ENCODE measurements around the gene IRF5.

The IRF5 gene

DNA sequence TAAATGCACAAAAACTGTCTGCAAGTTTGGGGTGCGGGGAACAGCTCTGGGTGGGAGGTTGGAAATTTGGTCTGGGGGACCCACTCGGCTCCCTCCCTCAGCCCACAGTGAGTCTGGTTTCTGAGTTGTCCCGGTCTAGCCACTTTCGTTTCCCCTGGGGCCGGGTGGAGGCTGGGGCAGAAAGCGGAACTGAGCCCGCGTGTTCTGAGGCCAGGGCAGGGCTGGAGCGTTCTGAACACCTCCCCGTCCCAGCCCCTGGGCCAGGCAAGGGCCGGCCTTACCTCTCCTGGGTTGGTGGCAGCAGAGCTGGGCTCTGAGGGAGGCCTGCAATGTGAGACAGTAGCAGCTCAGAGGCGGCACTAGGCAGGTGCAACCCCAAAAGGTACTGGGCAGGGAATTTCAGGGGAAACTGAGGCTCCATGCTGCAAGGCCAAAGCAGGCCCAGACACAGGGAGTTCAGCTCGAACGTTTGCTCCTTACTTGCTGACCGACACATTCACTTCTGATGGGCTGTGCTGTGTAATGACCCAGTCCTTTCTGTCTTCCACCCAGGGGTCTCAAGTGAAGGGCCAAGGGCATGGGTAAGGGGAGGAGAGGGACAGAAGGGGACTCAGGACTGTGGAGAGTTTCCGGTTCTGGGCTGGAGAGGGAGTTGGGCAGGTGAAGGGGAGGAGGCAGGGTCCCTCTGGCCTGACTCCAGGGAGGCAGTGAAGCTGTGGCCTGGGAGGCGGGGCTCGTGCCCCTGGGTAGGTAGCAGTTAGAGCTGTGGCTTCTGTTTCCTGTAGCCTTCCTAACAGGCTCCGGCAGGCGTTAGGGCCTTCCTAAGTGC lies 3.0 kb downstream of the IRF5 start:
- no peak for TF ChIP-seq ZNF521 (tag by site-specific recombination; IDR thresholded peaks at IDR 0.05)
- TF ChIP-seq ZNF341 (tag by site-specific recombination; IDR thresholded peaks at IDR 0.05; ENCODE audit: low read depth), result peak; percentile 41; the same call in 1 of the 2 replicates
- TF ChIP-seq ZNF670 (tag by site-specific recombination; IDR thresholded peaks at IDR 0.05; ENCODE audit: low read depth), result no peak
- peak; percentile 84 for TF ChIP-seq OSR2 (tag by site-specific recombination; IDR thresholded peaks at IDR 0.05)
- TF ChIP-seq TRIM28 (IDR thresholded peaks at IDR 0.05; ENCODE audit: borderline replicate concordance, low read length), result no peak
- no peak for TF ChIP-seq MZF1 (tag by site-specific recombination; IDR thresholded peaks at IDR 0.05; ENCODE audit: borderline replicate concordance)
- TF ChIP-seq ZNF433 (tag by site-specific recombination; IDR thresholded peaks at IDR 0.05; ENCODE audit: low read depth), result no peak
- no peak for TF ChIP-seq ZNF416 (tag by site-specific recombination; IDR thresholded peaks at IDR 0.05)
- no peak for TF ChIP-seq ZNF350 (tag by site-specific recombination; IDR thresholded peaks at IDR 0.05)
- POLR2A ChIA-PET, result interaction anchor here (0.6 kb wide), 1 partner anchor 10 kb away, joined by 3 read pairs; no protein-coding TSS in a partner anchor
- Histone ChIP-seq H3K9me3 (ENCODE audit: control insufficient read depth, insufficient read depth, low read depth, low read length) (no peaks in the 10 kb centered on the region), H3K27ac (ENCODE audit: extremely low read depth, low read depth, low read length) (no peak overlapping the region), H3K36me3 (ENCODE audit: control insufficient read depth in 2 of 2, insufficient read depth in 1 of 2, low read length in 2 of 2) (no peaks in the 10 kb centered on the region; a peak in 1 of 3 replicates), H3K4me1 (ENCODE audit: control insufficient read depth, insufficient read depth, low read length) (no peaks in the 10 kb centered on the region), H3K4me3 (ENCODE audit: low read depth, low read length) (no peak overlapping the region)
- CTCF ChIA-PET, result interaction anchor here (0.7 to 1.1 kb wide), 2 partner anchors 57 to 151 kb away, joined by 6 to 8 read pairs; no protein-coding TSS in a partner anchor

DNA sequence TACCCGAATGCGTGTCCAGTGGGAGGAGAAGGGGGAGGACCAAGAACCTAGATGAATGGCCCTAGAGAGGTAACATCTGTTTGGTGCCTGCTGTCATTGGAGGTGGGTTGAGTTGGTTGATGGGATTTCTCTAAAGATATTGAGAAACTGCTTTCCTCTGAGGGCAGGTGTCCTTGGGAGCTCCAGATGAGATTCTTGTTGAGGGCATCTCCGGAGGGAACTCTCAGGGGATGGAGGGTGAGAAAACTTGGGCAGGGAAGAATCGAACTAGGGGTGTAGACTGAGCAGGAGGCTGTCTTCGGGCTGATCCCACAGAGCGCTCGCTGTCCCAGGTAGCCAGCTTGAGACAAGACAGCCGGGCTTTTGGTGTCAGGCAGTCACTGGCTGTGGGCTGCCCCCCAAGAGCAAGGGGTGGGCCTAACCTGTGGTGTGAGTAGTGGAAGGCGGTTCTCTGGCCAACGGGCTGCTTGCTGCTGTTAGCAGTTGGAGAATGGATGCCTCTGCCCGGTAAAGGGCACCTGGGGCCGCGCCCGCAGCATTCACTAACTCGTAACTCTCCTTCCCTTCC lies 3.7 kb downstream of the IRF5 start:
- no peak overlapping the region for H3K4me3 ChIP-seq (ENCODE audit: low read depth, low read length)
- POLR2A ChIA-PET, result interaction anchor here (0.6 kb wide), 1 partner anchor 11 kb away, joined by 3 read pairs; no protein-coding TSS in a partner anchor
- TF ChIP-seq ZNF174 (tag by site-specific recombination; IDR thresholded peaks at IDR 0.05) (no peak), ZIC2 (tag by site-specific recombination; IDR thresholded peaks at IDR 0.05) (no peak), OSR2 (tag by site-specific recombination; IDR thresholded peaks at IDR 0.05) (0 out of 2 replicates have a peak, but pooled peaks have one; percentile 1), ZNF221 (tag by site-specific recombination; IDR thresholded peaks at IDR 0.05; ENCODE audit: borderline replicate concordance) (no peak), ZNF626 (tag by site-specific recombination; IDR thresholded peaks at IDR 0.05) (no peak), SP2 (tag by site-specific recombination; IDR thresholded peaks at IDR 0.05) (0 out of 2 replicates have a peak, but pooled peaks have one; percentile 43), HOXC10 (CRISPR knock-in tag; IDR thresholded peaks at IDR 0.05) (no peak), ZNF132 (tag by site-specific recombination; IDR thresholded peaks at IDR 0.05; ENCODE audit: borderline replicate concordance) (no peak), ZNF548 (tag by site-specific recombination; IDR thresholded peaks at IDR 0.05) (no peak), KLF7 (tag by site-specific recombination; IDR thresholded peaks at IDR 0.05; ENCODE audit: borderline replicate concordance) (no peak), ZNF521 (tag by site-specific recombination; IDR thresholded peaks at IDR 0.05) (no peak), ZNF776 (tag by site-specific recombination; IDR thresholded peaks at IDR 0.05; ENCODE audit: borderline replicate concordance) (no peak), ZNF623 (tag by site-specific recombination; IDR thresholded peaks at IDR 0.05) (no peak), ZFP3 (tag by site-specific recombination; IDR thresholded peaks at IDR 0.05; ENCODE audit: low read depth) (no peak), ZNF157 (tag by site-specific recombination; IDR thresholded peaks at IDR 0.05) (no peak)
- TF ChIP-seq, protein P1, sequence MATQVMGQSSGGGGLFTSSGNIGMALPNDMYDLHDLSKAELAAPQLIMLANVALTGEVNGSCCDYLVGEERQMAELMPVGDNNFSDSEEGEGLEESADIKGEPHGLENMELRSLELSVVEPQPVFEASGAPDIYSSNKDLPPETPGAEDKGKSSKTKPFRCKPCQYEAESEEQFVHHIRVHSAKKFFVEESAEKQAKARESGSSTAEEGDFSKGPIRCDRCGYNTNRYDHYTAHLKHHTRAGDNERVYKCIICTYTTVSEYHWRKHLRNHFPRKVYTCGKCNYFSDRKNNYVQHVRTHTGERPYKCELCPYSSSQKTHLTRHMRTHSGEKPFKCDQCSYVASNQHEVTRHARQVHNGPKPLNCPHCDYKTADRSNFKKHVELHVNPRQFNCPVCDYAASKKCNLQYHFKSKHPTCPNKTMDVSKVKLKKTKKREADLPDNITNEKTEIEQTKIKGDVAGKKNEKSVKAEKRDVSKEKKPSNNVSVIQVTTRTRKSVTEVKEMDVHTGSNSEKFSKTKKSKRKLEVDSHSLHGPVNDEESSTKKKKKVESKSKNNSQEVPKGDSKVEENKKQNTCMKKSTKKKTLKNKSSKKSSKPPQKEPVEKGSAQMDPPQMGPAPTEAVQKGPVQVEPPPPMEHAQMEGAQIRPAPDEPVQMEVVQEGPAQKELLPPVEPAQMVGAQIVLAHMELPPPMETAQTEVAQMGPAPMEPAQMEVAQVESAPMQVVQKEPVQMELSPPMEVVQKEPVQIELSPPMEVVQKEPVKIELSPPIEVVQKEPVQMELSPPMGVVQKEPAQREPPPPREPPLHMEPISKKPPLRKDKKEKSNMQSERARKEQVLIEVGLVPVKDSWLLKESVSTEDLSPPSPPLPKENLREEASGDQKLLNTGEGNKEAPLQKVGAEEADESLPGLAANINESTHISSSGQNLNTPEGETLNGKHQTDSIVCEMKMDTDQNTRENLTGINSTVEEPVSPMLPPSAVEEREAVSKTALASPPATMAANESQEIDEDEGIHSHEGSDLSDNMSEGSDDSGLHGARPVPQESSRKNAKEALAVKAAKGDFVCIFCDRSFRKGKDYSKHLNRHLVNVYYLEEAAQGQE (tag by site-specific recombination; IDR thresholded peaks at IDR 0.05), result peak; percentile 71
- TF ChIP-seq, protein P2, sequence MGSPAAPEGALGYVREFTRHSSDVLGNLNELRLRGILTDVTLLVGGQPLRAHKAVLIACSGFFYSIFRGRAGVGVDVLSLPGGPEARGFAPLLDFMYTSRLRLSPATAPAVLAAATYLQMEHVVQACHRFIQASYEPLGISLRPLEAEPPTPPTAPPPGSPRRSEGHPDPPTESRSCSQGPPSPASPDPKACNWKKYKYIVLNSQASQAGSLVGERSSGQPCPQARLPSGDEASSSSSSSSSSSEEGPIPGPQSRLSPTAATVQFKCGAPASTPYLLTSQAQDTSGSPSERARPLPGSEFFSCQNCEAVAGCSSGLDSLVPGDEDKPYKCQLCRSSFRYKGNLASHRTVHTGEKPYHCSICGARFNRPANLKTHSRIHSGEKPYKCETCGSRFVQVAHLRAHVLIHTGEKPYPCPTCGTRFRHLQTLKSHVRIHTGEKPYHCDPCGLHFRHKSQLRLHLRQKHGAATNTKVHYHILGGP (tag by site-specific recombination; IDR thresholded peaks at IDR 0.05), result no peak
- TF ChIP-seq, protein P3, sequence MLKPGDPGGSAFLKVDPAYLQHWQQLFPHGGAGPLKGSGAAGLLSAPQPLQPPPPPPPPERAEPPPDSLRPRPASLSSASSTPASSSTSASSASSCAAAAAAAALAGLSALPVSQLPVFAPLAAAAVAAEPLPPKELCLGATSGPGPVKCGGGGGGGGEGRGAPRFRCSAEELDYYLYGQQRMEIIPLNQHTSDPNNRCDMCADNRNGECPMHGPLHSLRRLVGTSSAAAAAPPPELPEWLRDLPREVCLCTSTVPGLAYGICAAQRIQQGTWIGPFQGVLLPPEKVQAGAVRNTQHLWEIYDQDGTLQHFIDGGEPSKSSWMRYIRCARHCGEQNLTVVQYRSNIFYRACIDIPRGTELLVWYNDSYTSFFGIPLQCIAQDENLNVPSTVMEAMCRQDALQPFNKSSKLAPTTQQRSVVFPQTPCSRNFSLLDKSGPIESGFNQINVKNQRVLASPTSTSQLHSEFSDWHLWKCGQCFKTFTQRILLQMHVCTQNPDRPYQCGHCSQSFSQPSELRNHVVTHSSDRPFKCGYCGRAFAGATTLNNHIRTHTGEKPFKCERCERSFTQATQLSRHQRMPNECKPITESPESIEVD (tag by site-specific recombination; IDR thresholded peaks at IDR 0.05), result no peak
- TF ChIP-seq, protein P4, sequence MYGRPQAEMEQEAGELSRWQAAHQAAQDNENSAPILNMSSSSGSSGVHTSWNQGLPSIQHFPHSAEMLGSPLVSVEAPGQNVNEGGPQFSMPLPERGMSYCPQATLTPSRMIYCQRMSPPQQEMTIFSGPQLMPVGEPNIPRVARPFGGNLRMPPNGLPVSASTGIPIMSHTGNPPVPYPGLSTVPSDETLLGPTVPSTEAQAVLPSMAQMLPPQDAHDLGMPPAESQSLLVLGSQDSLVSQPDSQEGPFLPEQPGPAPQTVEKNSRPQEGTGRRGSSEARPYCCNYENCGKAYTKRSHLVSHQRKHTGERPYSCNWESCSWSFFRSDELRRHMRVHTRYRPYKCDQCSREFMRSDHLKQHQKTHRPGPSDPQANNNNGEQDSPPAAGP (tag by site-specific recombination; IDR thresholded peaks at IDR 0.05), result no peak

More for the DNA sequence above, 3.7 kb downstream of the IRF5 start:
- Histone ChIP-seq H3K9me3 (ENCODE audit: control insufficient read depth, insufficient read depth, low read depth, low read length) (no peaks in the 10 kb centered on the region), H3K27ac (ENCODE audit: extremely low read depth, low read depth, low read length) (no peak overlapping the region), H3K4me1 (ENCODE audit: control insufficient read depth, insufficient read depth, low read length) (no peaks in the 10 kb centered on the region), H3K36me3 (ENCODE audit: control insufficient read depth in 2 of 2, insufficient read depth in 1 of 2, low read length in 2 of 2) (no peaks in the 10 kb centered on the region; a peak in 1 of 3 replicates)
- CTCF ChIA-PET, result interaction anchor here (0.6 kb wide), 1 partner anchor 367 kb away, joined by 4 read pairs; no protein-coding TSS in a partner anchor

Measured in HEK293 (cell line).